Adipocyte (in vitro differentiated cells): ENCODE results near the gene SLCO1A2.

Experiments used
- DNase-seq: peaks from one replicate; pipeline ENCODE4 v3.0.0-alpha.2; 2015; ENCODE audit warnings: low read depth
- H3K27me3 ChIP-seq: replicated peaks from 2 replicates; pipeline ENCODE4 v1.7.0; 2013; ENCODE audit warnings: mild to moderate bottlenecking, low read length, moderate library complexity; ENCODE audit not compliant: control insufficient read depth, insufficient read depth
- H3K36me3 ChIP-seq: 2 replicates; pipeline ENCODE4 v1.7.0; 2013; ENCODE audit warnings: low read length, mild to moderate bottlenecking, moderate library complexity; ENCODE audit not compliant: control insufficient read depth, insufficient read depth, severe bottlenecking
- H3K4me1 ChIP-seq: 2 replicates; pipeline ENCODE4 v1.7.0; 2013; ENCODE audit warnings: mild to moderate bottlenecking, low read length, moderate library complexity; ENCODE audit not compliant: control insufficient read depth, insufficient read depth
- H3K4me3 ChIP-seq: 2 replicates; pipeline ENCODE4 v1.7.0; 2013; ENCODE audit warnings: mild to moderate bottlenecking, low read length, moderate library complexity
- H3K9ac ChIP-seq: 2 replicates; pipeline ENCODE4 v1.7.0; 2013; ENCODE audit warnings: mild to moderate bottlenecking, low read length, moderate library complexity
- H3K9me3 ChIP-seq: 2 replicates; pipeline ENCODE4 v1.7.0; 2013; ENCODE audit warnings: mild to moderate bottlenecking, low read length, moderate library complexity; ENCODE audit not compliant: control insufficient read depth

SLCO1A2 gene

DNA sequence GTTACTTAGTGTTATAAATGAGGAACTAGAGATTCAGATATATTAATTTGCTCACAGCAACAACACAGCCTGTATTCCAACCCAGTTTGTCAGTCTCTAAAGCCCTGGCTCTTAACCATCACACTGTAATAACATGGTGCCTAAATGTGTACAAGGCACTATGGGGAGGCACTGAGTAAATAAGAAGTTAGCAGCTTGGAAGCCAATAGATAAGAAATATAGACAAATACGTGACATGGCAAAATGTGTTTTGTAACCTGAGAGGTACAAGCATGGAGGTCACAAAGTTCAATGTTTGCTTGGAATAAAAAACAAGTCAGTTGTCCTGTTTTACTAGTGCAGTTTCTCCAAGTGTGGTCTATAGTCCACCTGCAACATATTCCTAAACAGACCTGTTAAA, 16.3 kb upstream of the SLCO1A2 start:
- Histone ChIP-seq H3K4me3 (no peak overlapping the region), H3K9me3 (no peaks in the 10 kb centered on the region), H3K9ac (no peak overlapping the region), H3K27me3 (no peaks in the 10 kb centered on the region), H3K4me1 (no peaks in the 10 kb centered on the region), H3K36me3 (no peaks in the 10 kb centered on the region)
- DNase-seq, result no peak

DNA sequence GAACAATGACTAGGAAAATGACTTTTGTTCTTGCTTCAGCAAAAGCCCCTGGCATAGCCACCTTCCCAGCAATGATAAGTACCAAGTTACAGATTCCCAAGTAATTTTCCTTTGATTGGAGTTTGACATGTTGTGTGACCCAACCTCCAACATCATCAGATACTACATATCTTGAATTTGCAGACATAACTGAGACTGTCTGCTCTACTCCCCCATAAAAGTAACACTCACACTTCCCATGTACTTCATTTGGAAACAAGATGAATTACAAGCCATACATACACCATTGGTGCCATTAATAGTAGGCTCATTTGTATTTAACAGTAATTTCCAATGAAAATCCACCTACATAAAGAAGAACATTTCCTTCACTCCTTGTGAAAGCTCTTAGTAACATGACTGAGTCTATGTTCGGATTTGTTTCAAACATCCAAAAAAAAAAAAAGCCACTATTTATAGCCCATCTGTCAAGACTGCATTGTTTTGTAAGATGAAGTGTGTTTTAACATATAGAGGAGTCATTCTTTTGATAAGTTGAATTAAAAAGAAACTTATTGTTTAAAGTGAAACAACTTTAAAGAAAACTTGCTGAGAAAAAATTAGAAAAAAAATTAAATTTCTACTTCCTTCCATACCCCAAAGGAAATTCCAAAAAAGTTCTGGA, 12.0 kb upstream of the SLCO1A2 start:
- H3K36me3 ChIP-seq, result no peaks in the 10 kb centered on the region
- H3K27me3 ChIP-seq, result no peaks in the 10 kb centered on the region
- H3K4me3 ChIP-seq, result no peak overlapping the region
- H3K9ac ChIP-seq, result no peak overlapping the region
- H3K4me1 ChIP-seq, result no peaks in the 10 kb centered on the region
- no peak for DNase-seq
- no peaks in the 10 kb centered on the region for H3K9me3 ChIP-seq

DNA sequence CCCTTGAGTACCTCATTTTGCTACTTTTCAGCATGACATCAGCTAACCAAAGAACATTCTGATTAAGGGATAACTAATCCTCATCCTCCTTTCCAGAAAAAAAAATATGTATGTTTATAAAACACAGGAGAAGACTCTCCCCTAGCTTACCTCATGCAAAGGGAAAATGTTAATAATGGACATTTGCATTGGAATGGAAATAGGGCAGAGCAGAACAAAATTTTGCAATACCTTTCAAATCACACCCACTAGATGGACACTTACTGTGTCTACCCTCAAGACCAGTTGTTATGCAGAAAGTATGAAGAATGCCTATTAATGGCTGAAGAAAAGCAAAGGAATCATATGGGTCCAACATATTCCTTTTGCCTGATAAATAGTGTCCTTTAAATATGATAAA, 8.9 kb upstream of the SLCO1A2 start:
- DNase-seq, result no peak
- Histone ChIP-seq H3K4me3 (no peak overlapping the region), H3K27me3 (no peaks in the 10 kb centered on the region), H3K36me3 (no peaks in the 10 kb centered on the region), H3K9me3 (no peaks in the 10 kb centered on the region), H3K9ac (no peak overlapping the region), H3K4me1 (no peaks in the 10 kb centered on the region)

DNA sequence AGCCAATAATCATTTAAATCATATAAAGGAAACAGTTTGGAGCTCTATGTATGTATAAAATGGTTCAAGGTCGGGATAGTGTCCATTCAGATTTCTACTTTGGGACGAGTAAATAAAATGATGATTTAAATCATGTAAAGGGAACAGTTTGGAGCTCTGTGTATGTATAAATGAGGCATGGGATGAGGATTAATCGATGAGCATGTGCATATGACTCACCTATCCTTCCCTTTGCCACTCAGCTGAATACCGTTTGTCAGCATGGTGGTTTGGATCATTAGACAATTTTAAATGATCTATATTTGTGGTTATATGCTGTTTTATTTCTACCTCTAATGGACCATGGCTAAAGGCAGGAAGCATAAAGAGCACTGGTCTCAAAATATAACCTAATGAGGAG, 7.1 kb upstream of the SLCO1A2 start:
- DNase-seq, result no peak
- Histone ChIP-seq H3K27me3 (no peaks in the 10 kb centered on the region), H3K9me3 (no peaks in the 10 kb centered on the region), H3K4me3 (no peak overlapping the region), H3K9ac (no peak overlapping the region), H3K36me3 (no peaks in the 10 kb centered on the region), H3K4me1 (no peaks in the 10 kb centered on the region)

DNA sequence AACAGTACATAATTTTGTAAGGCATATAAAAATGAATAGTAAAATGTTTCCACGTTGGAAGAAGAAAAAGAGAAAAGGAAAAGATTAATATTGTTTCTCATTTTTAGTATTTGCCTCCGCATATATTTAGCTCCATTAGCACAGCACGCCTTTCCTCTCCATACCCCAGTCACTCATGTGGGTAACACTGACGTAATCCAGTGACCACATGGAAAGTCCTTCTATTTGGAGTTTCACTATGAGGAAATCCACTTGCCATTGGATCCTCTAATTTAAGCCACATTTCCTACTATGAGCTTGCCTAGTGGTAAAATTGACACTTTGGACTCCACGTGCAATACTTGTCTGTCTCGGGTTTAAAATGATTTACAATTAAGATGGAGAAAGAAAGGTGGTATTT, 5.7 kb upstream of the SLCO1A2 start:
- no peaks in the 10 kb centered on the region for H3K36me3 ChIP-seq
- no peaks in the 10 kb centered on the region for H3K4me1 ChIP-seq
- H3K9ac ChIP-seq, result no peak overlapping the region
- no peaks in the 10 kb centered on the region for H3K27me3 ChIP-seq
- DNase-seq, result no peak
- H3K4me3 ChIP-seq, result no peak overlapping the region
- no peaks in the 10 kb centered on the region for H3K9me3 ChIP-seq

DNA sequence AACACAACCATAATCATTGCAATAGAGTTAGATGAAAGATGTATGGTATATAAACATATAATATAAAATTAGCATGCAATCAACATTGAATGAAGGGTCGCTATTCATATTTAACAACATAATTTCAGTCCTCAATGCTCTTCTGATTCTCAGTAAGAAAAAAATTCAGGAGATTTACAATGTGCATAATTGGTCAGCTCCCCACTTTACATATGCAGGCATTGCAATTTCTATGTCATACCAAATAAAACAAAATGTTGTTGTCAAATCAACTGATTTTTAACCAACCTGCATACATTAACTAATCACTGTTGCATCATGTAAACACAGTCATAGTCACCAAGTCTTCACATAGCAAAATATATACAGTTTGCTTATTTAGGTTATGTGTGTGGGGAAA, 5.2 kb upstream of the SLCO1A2 start:
- no peak overlapping the region for H3K4me3 ChIP-seq
- DNase-seq, result no peak
- no peaks in the 10 kb centered on the region for H3K27me3 ChIP-seq
- no peaks in the 10 kb centered on the region for H3K9me3 ChIP-seq
- H3K9ac ChIP-seq, result no peak overlapping the region
- no peaks in the 10 kb centered on the region for H3K36me3 ChIP-seq
- H3K4me1 ChIP-seq, result no peaks in the 10 kb centered on the region

DNA sequence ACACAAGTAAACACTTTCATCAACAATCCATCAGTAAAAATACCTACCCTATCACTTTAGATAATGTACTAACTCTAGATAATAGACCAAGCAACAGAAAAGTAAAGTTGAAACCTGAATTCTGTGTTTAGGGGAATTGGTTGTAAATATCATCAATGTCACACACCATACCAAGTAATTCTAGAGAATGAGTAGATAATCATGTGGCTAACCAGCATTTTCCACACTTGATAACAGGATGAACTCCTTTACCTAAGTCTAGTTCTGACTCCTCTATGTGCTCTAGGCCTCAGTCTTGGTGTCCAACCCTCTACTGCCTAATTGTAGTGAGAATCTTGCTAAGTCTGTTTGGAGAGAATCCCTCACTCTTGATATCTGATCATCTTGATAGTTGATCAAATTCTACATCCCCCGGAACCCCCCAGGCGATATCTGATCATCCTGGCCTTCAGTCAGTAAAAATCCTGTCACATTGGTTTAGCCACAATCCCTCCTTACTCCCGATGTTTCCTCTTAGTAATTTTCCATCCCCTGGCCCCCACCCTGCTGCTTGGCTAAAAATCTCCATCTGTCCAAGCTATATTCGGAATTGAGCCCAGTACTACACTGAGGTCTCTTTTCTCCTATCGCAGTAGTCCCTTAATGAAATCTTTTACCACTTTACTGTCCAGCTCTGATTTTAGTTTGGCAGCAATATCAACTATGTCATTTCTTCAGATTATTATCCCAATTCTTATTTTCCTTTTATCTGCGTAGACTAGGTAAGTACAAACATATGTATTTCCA, 3.4 kb upstream of the SLCO1A2 start:
- Histone ChIP-seq H3K9ac (no peak overlapping the region), H3K36me3 (no peaks in the 10 kb centered on the region), H3K27me3 (no peaks in the 10 kb centered on the region), H3K9me3 (no peaks in the 10 kb centered on the region), H3K4me3 (no peak overlapping the region), H3K4me1 (no peaks in the 10 kb centered on the region)
- no peak for DNase-seq

DNA sequence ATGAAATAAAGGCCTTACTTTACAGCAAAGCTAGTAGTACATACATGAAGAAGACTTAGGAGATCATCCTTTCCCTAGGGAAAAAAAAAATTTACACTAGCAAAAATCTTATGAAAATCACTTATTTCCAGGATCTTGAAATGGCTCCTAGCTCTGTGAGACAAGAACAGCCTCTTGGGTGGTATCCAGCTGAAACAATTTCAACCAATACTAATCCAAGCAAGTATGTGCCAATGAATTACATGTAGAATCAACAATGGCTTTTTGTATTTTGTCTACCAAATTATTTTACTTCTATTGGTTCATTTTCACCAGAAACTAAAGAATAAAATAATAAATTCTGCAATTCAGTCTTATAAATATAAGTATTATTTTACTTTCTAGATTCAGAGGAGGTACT, 2.7 kb upstream of the SLCO1A2 start:
- Histone ChIP-seq H3K4me1 (no peaks in the 10 kb centered on the region), H3K27me3 (no peaks in the 10 kb centered on the region), H3K9me3 (no peaks in the 10 kb centered on the region), H3K9ac (no peak overlapping the region), H3K4me3 (no peak overlapping the region), H3K36me3 (no peaks in the 10 kb centered on the region)
- DNase-seq, result no peak

DNA sequence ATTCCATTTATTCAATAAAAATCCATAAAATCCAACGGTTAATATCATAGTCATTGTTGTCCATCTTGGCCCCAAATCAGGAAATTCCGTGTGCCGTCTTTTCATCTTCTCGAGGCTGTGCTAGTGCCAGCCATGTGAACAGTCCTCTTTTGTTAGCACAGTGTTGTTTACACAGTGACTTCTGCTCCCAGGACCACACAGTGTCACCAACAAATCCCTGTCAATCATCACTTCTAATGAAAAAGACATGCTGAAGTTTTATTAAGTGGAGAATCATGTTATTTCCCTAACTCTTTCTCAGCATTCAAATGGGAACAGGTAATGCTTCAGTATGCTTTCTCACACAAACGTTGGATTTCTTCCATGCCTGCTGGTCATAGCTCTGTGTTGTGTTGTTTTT, 1.9 kb upstream of the SLCO1A2 start:
- Histone ChIP-seq H3K27me3 (no peaks in the 10 kb centered on the region), H3K4me1 (no peaks in the 10 kb centered on the region), H3K9ac (no peak overlapping the region), H3K4me3 (no peak overlapping the region), H3K36me3 (no peaks in the 10 kb centered on the region), H3K9me3 (peaks cover 2% of the 10 kb centered on the region)
- DNase-seq, result no peak

DNA sequence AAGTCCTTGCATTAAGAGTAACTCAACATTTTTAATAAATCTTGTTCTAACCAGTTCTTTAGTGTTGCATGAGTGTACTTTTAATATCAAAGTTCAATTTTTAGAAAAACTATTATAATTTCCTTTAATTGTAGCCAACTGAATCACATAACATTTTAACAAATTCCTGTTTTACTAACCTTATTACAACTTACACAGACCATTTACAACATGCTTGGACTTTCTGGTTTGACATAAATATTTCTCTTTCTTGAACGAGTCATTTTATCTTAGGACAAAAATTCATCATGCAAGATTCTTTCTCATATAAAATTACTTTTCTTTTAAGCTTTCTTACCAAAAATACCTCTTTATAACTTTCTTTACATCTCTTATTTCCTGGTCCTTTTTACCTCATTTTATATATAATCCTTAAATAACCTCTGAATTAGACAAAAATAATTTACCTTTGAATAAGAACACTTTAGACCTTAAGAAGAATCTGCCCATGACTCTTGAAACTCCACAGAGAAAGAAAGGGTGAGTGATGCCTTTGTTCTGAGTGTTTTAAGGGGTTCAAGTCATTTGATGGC, 3.9 kb downstream of the SLCO1A2 start:
- no peak overlapping the region for H3K4me3 ChIP-seq
- no peaks in the 10 kb centered on the region for H3K27me3 ChIP-seq
- no peaks in the 10 kb centered on the region for H3K36me3 ChIP-seq
- H3K4me1 ChIP-seq, result no peaks in the 10 kb centered on the region
- H3K9me3 ChIP-seq, result peaks cover 20% of the 10 kb centered on the region
- H3K9ac ChIP-seq, result no peak overlapping the region
- peak; percentile 1 for DNase-seq

DNA sequence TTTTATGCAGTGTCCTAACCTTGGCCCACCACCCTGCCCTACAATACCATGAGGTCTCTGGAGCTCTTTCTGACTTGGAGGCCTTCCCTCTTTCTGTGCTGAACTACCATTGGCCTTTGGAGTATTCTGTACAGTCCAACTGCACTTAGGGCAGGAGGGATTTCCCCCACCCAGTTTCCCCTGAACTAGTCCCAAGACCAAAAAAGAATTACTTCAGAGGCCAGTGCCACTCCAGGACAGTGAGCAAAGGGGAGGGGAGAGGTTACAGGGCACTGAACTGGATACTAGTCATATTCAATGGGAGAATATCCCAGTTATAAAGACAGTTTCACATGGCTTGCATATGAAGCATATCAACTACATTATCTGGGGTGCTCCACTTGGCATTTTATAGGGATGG, 6.1 kb downstream of the SLCO1A2 start:
- Histone ChIP-seq H3K4me1 (no peaks in the 10 kb centered on the region), H3K27me3 (no peaks in the 10 kb centered on the region), H3K9me3 (peaks cover 26% of the 10 kb centered on the region), H3K36me3 (no peaks in the 10 kb centered on the region), H3K9ac (no peak overlapping the region), H3K4me3 (no peak overlapping the region)
- DNase-seq, result no peak
